Adrenal gland (tissue), 12 donors: Measurements from ENCODE around the gene MYLK3. TPM values are rescaled to one million over a fixed set of nuclear protein-coding genes. Genes with fewer than 3 reads are reported as not detected.

ENCODE experiments used
- DNase-seq, 7 donors: peaks; one replicate each; pipeline ENCODE4 v3.0.0-alpha.2; 2019 to 2020
- H3K27ac ChIP-seq, 5 donors: fragments of 200-600 bp; sonication (generic) in 4 of 5; 1 replicate in 3 of 5; 2 replicates in 2 of 5; pipeline versions ENCODE4 v1.5.1 to v1.8.0; 2016 to 2020; ENCODE audit warnings: mild to moderate bottlenecking in 1 of 5
- H3K27me3 ChIP-seq: fragments of 200-600 bp; 2 replicates; pipeline ENCODE4 v1.8.0; 2021
- H3K36me3 ChIP-seq, 2 donors: fragments of 200-600 bp; replicated peaks in 1 of 2; 1 replicate in 1 of 2; 2 replicates in 1 of 2; pipeline versions ENCODE4 v1.5.1 to v1.8.0; 2018 to 2022
- H3K4me1 ChIP-seq, 2 donors: fragments of 200-600 bp; replicated peaks in 1 of 2; 1 replicate in 1 of 2; 2 replicates in 1 of 2; pipeline versions ENCODE4 v1.5.1 to v1.8.0; 2018 to 2021
- H3K4me3 ChIP-seq, 4 donors: fragments of 200-600 bp; sonication (generic) in 3 of 4; one replicate each; pipeline ENCODE4 v1.5.1; 2016 to 2018
- H3K9me3 ChIP-seq, 3 donors: fragments of 200-600 bp; sonication (generic) in 1 of 3; replicated peaks in 1 of 3; 1 replicate in 2 of 3; 2 replicates in 1 of 3; pipeline versions ENCODE4 v1.5.1 to v1.8.0; 2016 to 2021
- POLR2A ChIP-seq, 2 donors: fragments of 450-650 bp; IDR thresholded peaks; one replicate each; pipeline ENCODE4 v1.6.1; 2017; ENCODE audit warnings: antibody characterized with exemption in 2 of 2, mild to moderate bottlenecking in 2 of 2, moderate library complexity in 1 of 2
- WGBS, 4 donors: extraction: QIAGEN DNeasy Blood & Tissue Kit in 2 of 4; methylation state at CpG; one replicate each; pipeline versions ENCODE4 v1.1.5 to v1.1.7; 2013 to 2017; 5-methylcytosine and 5-hydroxymethylcytosine counted together
- intact Hi-C, 2 donors: fragments of 100-400 bp; cut with DNase I; formaldehyde crosslinking; loops; one replicate each; pipeline versions ENCODE4 v1.14.1 to v1.15.0; 2022 to 2023
- polyA plus RNA-seq, 3 donors: library from polyadenylated mRNA; stranded (reverse); fragments of 200-250 nt in 2 of 3; fragments of 350-450 nt in 1 of 3; fragmentation: Illumina TruSeq in 1 of 3; extraction: RNeasy Lipid Tissue Mini Kit (QIAGEN cat#74804) in 1 of 3; gene quantifications; one replicate each; pipeline ENCODE4 v1.2.3, GENCODE V29; 2013 to 2014
- total RNA-seq, 9 donors: library from RNA; depleted of rRNA in 4 of 9; stranded (reverse); fragments of >200 nt in 4 of 9; fragments of 120-200 nt in 1 of 9; fragmentation: NEBNext Ultra II Directional in 1 of 9; extraction: Animal tissue kit (Norgen Biotek cat#: 25700) in 1 of 9; gene quantifications; one replicate each; pipeline versions ENCODE4 v1.1.0 to v1.2.4, GENCODE V29; 2013 to 2023
- TF ChIP-seq, protein P1 (sequence below), 6 experiments: fragments of 450-650 bp in 4 of 6; fragments of 200-600 bp in 2 of 6; sonication (generic) in 1 of 6; IDR thresholded peaks; 1 replicate in 5 of 6; 2 replicates in 1 of 6; pipeline versions ENCODE4 v1.5.1 to v1.8.0; 2016 to 2021; ENCODE audit warnings: antibody characterized with exemption in 6 of 6, mild to moderate bottlenecking in 2 of 6, moderate library complexity in 1 of 6
- donor health status: healthy with polysubstance abuse.
- donor health status: Bipolar disorder and iron deficiency.
- donor health status: DM: yes; HTN: yes; CAD: no.
- donor health status: DM: no; HTN: no; CAD: no.
- donor health status: DM: no; HTN: no; CAD: no.
- donor health status: DM: yes; HTN: yes; CAD: no.

Gene MYLK3
- total and polyA plus RNA-seq, 12 donors = 0.10 to 3.9 (median 0.68) TPM

DNA sequence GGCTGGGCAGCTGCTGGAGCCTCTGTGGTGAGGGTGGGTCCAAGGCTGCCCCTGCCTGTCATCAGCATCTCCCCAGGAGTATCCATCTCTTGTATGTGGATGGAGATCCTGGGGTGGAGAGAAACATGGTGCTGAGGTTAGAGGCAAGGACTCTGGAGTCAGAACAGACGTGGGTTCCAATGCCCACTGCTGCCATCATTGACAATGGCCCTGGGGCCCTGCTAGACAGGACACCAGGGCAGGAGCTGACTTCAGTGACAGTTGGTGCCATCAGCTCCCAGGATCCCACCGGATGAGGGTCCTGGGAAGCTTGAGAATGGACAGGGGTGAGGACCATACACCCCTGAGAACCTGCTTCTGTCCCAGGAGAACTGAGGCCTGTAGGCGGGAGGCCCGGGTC lies 15.6 kb downstream of the MYLK3 start:
- H3K27ac ChIP-seq = no peak overlapping the region
- H3K4me1 ChIP-seq = no peaks in the 10 kb centered on the region
- intact Hi-C loops = no loop called here
- H3K27me3 ChIP-seq = no peaks in the 10 kb centered on the region
- WGBS, 4 donors = 88 to 100% (median 90%) methylated on average over 1 to 4 of the region's 4 CpGs
- no peaks in the 10 kb centered on the region for H3K36me3 ChIP-seq
- no peak for DNase-seq
- no peak overlapping the region for H3K4me3 ChIP-seq
- TF ChIP-seq POLR2A (IDR thresholded peaks at IDR 0.05) = no peak
- TF ChIP-seq, protein P1, sequence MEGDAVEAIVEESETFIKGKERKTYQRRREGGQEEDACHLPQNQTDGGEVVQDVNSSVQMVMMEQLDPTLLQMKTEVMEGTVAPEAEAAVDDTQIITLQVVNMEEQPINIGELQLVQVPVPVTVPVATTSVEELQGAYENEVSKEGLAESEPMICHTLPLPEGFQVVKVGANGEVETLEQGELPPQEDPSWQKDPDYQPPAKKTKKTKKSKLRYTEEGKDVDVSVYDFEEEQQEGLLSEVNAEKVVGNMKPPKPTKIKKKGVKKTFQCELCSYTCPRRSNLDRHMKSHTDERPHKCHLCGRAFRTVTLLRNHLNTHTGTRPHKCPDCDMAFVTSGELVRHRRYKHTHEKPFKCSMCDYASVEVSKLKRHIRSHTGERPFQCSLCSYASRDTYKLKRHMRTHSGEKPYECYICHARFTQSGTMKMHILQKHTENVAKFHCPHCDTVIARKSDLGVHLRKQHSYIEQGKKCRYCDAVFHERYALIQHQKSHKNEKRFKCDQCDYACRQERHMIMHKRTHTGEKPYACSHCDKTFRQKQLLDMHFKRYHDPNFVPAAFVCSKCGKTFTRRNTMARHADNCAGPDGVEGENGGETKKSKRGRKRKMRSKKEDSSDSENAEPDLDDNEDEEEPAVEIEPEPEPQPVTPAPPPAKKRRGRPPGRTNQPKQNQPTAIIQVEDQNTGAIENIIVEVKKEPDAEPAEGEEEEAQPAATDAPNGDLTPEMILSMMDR (IDR thresholded peaks at IDR 0.05) = no peak
- no peaks in the 10 kb centered on the region for H3K9me3 ChIP-seq

DNA sequence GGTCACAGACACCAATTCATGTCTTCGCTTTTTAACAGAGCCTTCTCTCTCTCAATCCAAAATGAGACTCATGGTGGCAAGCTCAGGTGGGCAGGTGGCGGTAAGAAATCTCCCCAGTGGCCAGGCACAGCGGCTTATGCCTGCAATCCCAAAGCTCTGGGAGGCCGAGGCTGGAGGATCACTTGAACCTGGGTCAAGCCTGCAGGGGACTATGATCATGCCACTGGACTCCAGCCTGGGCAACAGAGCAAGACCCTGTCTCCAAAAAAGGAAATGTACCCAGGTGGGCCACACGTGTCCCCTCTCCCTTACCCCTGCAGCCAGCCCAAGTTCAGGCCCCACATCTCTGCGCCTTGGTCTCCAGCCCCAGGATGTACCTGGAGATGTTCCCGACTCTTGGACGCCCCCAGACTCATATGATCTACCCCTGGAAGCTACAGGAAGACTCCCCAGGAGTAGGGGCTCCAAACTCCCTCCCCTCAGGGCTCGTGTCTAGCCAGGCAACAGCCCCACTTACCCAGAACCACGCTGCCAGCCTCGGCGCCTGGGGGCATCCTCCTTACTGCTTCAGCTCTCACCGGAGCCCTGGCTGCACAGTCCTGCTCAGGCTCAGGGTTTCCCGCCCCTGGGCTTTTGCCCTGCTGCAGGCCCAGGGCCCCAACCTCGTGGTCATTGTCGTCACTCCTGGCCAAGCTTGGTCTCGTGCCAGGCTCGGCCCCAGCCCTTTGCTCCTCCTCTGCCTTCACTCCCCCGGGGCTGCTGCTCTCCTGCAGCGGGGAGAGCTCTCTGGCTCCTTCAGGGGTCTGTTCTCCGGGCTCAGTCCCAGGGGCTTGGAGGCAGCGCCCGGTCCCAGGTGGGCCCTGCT lies 16.2 kb downstream of the MYLK3 start:
- Histone ChIP-seq H3K27me3 (no peaks in the 10 kb centered on the region), H3K4me1 (no peaks in the 10 kb centered on the region), H3K9me3 (no peaks in the 10 kb centered on the region), H3K4me3 (no peak overlapping the region), H3K27ac (no peak overlapping the region), H3K36me3 (no peaks in the 10 kb centered on the region)
- intact Hi-C loops = no loop called here
- WGBS, 4 donors = 69 to 83% (median 79%) methylated on average over 11 to 23 of the region's 23 CpGs
- DNase-seq = peak in 1 of 7 donors; percentile 49
- TF ChIP-seq, protein P1 (IDR thresholded peaks at IDR 0.05) = no peak
- no peak for TF ChIP-seq POLR2A (IDR thresholded peaks at IDR 0.05)

DNA sequence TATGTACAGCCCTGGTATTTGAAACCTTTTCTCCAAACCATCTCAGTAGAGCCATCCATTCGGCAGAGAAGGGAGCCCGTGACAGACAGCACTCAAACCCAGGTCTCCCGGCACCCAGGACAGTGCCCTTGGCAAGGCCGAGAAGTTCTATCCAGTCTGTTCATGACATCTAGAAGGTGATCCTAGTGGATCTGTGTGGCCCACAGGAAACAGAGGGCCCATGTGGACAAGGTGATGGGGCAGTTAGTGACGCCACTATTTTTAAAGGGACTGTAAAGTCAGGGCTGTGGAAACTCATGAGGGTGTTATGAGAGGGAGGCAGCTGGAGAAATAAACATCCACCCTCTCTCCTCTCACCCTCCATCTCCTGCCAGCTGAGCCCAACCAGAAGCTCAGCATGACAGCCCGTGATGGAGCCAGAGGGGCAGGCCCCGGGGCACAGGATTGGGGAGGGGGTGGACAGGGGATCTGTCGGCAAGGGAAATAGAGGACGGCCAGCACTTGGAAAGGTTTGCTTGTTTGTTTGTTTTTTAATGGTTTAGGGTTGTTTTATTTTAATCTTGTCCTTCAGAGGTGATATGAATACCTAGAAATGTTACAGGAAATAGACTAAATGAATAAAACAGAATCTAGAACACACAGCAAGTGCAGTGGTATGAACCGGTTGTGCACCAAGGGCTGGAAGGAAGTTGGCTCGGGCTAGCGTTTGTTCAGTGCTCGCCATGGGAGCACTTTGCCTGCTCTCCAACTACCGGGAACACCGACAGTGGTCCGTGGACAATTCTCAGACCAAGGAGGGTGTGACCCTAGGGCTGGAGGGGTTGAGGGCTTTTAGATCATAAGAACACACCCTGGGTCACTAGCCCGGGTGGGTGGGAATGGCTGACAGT lies 17.1 kb downstream of the MYLK3 start:
- DNase-seq = peak in 1 of 7 donors; percentile 18
- Histone ChIP-seq H3K36me3 (no peaks in the 10 kb centered on the region), H3K9me3 (no peaks in the 10 kb centered on the region), H3K4me1 (no peaks in the 10 kb centered on the region), H3K27ac (no peak overlapping the region), H3K27me3 (no peaks in the 10 kb centered on the region), H3K4me3 (no peak overlapping the region)
- intact Hi-C loops = no loop called here
- WGBS, 4 donors = 82 to 84% (median 82%) methylated on average over 15 to 17 of the region's 17 CpGs
- no peak for TF ChIP-seq POLR2A (IDR thresholded peaks at IDR 0.05)
- TF ChIP-seq, protein P1 (IDR thresholded peaks at IDR 0.05) = no peak

DNA sequence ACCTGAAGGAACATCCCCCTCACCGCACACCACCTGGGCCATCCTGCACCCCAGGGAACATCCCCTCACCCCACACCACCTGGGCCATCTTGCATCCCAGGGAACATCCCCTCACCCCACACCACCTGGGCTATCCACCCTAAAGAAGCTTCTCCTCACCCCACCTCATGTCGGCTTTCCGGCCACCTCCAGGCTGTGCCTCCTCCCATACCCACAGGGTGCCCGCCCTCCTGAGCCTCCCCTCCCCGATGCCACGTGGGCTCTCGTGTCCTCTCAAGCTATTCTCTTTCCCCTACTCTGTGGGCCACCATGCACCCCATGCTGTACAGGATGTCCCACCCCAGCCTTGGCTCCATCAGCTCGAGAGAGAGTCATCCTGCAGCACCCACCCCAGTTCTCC lies 18.0 kb downstream of the MYLK3 start:
- no peaks in the 10 kb centered on the region for H3K36me3 ChIP-seq
- no peaks in the 10 kb centered on the region for H3K4me1 ChIP-seq
- TF ChIP-seq, protein P1 (IDR thresholded peaks at IDR 0.05) = no peak
- no peak for TF ChIP-seq POLR2A (IDR thresholded peaks at IDR 0.05)
- WGBS, 4 donors = 89 to 97% (median 93%) methylated on average over 8 of the region's 8 CpGs
- H3K27ac ChIP-seq = no peak overlapping the region
- intact Hi-C loops = no loop called here
- H3K27me3 ChIP-seq = no peaks in the 10 kb centered on the region
- H3K9me3 ChIP-seq = peaks cover 0 to 4% (median 0%) of the 10 kb centered on the region in 3 donors
- peak in 1 of 7 donors; percentile 29 for DNase-seq
- H3K4me3 ChIP-seq = no peak overlapping the region
